Cardiac fibroblast (primary cell): ENCODE measurements around the gene EXOC3L1.
A peak's percentile ranks its signal among the peaks of the same experiment; 100 is the strongest.

Source experiments
- DNase-seq, 2 donors: peaks; one replicate each; pipeline versions ENCODE4 v3.0.0 to v3.0.0-alpha.2; 2010; ENCODE audit warnings: low read depth in 2 of 2
- H3K4me3 ChIP-seq, 2 donors: replicated peaks in 1 of 2; 1 replicate in 1 of 2; 2 replicates in 1 of 2; pipeline ENCODE4 v1.5.1; 2011; ENCODE audit warnings: low read depth in 2 of 2, low read length in 2 of 2, mild to moderate bottlenecking in 2 of 2, moderate library complexity in 1 of 2
- TF ChIP-seq, protein P1 (sequence below): IDR thresholded peaks from one replicate; pipeline ENCODE4 v1.5.1; 2011; ENCODE audit warnings: low read depth, mild to moderate bottlenecking, low read length, inconsistent platforms

Gene EXOC3L1

DNA sequence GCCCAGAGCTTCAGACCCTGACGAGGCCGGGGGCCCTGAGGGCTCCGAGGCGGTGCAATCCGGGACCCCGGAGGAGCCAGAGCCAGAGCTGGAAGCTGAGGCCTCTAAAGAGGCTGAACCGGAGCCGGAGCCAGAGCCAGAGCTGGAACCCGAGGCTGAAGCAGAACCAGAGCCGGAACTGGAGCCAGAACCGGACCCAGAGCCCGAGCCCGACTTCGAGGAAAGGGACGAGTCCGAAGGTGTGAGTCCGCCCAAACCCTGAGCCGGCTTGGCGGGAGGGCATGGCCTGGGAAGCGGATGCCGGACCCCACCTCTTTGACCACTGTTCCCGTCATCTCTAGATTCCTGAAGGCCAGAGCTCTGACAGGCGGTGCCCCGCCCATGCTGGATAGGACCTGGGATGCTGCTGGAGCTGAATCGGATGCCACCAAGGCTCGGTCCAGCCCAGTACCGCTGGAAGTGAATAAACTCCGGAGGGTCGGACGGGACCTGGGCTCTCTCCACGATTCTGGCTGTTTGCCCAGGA lies 15.2 kb downstream of the EXOC3L1 start:
- DNase-seq, result no peak
- TF ChIP-seq, protein P1, sequence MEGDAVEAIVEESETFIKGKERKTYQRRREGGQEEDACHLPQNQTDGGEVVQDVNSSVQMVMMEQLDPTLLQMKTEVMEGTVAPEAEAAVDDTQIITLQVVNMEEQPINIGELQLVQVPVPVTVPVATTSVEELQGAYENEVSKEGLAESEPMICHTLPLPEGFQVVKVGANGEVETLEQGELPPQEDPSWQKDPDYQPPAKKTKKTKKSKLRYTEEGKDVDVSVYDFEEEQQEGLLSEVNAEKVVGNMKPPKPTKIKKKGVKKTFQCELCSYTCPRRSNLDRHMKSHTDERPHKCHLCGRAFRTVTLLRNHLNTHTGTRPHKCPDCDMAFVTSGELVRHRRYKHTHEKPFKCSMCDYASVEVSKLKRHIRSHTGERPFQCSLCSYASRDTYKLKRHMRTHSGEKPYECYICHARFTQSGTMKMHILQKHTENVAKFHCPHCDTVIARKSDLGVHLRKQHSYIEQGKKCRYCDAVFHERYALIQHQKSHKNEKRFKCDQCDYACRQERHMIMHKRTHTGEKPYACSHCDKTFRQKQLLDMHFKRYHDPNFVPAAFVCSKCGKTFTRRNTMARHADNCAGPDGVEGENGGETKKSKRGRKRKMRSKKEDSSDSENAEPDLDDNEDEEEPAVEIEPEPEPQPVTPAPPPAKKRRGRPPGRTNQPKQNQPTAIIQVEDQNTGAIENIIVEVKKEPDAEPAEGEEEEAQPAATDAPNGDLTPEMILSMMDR, result no peak
- H3K4me3 ChIP-seq, result peak overlapping the region; percentile 53

DNA sequence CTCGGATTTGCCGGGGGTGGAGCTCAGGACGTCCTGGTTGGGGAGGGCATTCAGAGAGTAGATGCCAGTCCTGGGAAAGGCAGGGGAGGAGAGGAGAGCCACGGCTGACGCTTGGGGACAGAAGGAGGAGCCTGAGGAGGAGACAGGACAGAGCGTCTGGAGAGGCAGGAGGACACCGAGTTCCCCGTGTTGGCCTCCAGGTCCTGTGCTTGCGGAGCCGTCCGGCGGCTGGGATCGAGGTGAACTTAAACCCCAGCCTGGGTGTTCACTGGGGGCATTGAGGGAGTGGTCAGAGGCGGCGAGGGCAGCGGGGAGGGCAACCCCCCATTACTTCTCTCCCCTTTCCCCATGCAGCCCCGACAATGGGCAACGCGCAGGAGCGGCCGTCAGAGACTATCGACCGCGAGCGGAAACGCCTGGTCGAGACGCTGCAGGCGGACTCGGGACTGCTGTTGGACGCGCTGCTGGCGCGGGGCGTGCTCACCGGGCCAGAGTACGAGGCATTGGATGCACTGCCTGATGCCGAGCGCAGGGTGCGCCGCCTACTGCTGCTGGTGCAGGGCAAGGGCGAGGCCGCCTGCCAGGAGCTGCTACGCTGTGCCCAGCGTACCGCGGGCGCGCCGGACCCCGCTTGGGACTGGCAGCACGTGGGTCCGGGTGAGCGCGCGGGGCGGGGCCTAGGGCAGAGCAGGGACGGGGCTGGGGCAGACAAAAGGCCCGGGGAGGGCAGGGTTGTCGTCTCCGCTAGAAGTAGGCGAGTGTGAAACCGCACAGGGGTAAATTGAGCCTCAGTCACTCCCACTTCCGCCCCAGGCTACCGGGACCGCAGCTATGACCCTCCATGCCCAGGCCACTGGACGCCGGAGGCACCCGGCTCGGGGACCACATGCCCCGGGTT lies 15.9 kb downstream of the EXOC3L1 start:
- TF ChIP-seq, protein P1, result peak; percentile 12
- peak overlapping the region; percentile 53 for H3K4me3 ChIP-seq
- peak; percentile 76 to 91 for DNase-seq

DNA sequence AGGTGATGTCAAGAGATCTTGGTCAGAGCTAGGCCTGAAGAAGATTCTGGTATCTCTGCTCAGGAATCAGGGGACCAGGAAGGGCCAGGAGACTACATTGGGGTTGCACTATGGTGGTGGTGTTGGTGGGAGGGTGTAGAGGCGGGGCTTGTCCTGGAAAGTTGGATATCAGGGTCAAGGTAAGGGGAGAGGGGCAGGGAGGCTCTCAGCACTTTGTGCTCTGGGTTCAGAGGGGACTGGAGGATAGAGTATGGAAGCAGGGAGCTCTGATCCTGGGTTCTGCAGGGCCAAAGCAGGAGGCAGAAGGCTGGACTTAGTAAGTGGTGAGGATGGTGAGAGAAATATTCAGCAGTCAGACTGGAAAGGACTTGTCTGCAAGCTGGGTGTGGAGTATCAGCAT lies 16.6 kb downstream of the EXOC3L1 start:
- H3K4me3 ChIP-seq, result peak overlapping the region in 1 of 2 donors; percentile 53
- TF ChIP-seq, protein P1, result no peak
- peak in 1 of 2 donors; percentile 25 for DNase-seq

DNA sequence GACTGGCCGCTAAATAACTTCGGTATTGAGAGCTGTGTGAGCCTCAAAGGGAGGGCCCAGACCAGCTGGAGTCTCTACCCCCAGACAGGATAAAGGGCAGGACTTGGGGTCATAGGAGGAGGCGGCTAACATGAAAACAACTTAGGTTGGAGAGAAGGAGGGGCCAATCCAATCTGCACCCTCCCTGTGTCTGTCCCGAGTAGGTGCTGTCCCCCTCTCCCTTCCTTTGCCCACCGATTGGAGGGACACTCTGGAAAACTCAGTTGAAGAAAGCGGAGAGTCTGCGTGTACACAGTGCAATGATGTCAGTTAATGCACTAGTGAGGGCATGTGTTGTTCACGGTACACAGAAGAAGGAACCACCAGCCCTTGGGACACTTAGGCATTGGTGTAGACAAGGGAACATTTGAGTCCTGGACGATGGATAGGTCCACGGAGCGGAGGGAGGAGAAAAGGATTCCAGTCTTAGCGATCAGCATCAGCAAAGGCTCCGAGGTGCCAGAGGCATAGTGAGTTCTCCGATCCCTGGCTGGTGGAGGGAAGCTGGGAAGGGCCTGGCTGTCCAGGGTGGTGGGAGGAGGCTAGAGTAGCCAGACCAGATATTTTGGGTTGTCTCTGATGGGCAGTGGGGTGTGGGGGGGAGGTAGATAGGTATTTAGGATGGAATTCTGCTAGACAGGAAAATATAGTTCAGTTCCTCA lies 18.8 kb downstream of the EXOC3L1 start:
- TF ChIP-seq, protein P1, result no peak

DNA sequence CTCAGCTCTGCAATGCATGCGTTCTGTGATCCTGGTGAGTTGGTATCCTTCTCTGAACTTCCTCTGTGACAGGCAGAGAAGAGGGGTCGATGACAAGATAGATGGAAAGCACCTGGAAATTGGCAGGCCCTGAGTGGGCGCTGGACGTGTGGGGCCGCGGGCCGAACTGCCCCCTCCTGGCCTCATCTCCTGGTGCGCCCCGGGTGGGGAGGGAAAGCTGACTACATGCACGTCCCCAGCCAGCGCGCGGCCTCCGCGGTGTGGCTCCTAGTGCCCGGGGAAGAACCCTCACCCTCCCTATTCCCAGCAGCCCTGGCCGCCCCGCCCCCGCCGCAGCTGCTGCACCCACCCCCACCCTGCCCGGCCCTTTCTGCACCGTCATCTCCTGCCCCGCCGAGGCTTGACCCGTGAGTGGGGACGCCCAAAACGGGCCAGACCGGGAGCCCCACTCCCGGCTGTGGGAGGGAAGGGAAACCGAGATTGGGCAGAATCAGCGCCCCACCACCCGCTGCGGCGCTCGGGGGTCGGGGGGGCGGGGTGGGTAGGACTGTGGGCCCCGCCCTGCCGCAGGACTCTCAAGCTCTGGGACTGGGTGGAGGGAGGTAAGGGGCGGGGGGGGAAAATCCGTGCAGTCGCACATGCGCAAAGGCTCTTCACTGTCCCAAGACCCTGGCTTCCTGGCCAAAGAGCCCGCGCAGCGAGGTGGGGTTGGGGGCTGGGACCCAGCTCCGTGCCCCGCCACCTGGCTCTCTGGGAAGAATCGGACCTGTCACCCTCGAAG lies 19.6 kb downstream of the EXOC3L1 start, which contains the start of gene NOL3:
Gene NOL3 (plus strand): TSS at position 371 of the 781 bp plus-strand sequence.
- H3K4me3 ChIP-seq, result peak within 1 kb of the TSS; percentile 32 to 44
- peak; percentile 78 to 92 for DNase-seq
- TF ChIP-seq, protein P1, result peak; percentile 23

More for the DNA sequence above, 18.8 kb downstream of the EXOC3L1 start:
- peak overlapping the region; percentile 23 to 44 for H3K4me3 ChIP-seq
- DNase-seq, result no peak

DNA sequence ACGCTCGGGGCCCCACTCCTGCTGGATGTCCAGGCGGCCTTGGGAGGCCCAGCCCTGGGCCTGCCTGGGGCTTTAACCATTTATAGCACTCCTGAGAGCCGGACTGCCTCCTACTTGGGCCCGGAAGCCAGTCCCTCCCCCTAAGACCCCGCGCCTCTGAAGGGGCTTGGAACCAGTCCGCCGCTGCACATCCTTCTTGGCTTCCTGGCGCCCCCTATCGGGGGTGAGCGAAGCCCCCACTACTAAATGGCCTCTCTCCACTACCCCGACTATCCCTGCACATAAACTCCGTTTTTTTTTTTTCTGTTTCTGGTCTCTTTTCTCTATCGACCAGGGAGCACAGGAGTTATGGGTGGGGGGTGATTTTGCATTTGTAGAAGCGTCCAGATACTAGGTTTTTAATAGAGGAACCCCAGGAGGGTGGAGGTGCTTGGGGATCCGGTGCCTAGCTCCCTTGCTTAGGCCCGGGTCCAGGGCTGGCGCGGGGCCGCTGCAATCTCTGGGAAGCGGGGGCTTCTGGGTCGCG lies 20.2 kb downstream of the EXOC3L1 start:
- peak in 1 of 2 donors; percentile 32 for DNase-seq
- H3K4me3 ChIP-seq, result peak overlapping the region; percentile 32 to 44
- TF ChIP-seq, protein P1, result peak; percentile 66
